Thoracic aorta (tissue), 2 donors: Measurements from ENCODE around the gene LTO1. TPM values are rescaled to one million over a fixed set of nuclear protein-coding genes. Genes with fewer than 3 reads are reported as not detected.
A peak's percentile ranks its signal among the peaks of the same experiment; 100 is the strongest.

Source experiments
- ATAC-seq: fragments of 150-250 bp; one replicate; pipeline ENCODE4 v1.8.0; 2017; ENCODE audit warnings: low read depth; ENCODE audit not compliant: insufficient number of reproducible peaks, low FRiP score
- DNase-seq: peaks from one replicate; pipeline ENCODE4 v3.0.0-alpha.2; 2020; ENCODE audit warnings: low spot score
- H3K27ac ChIP-seq, 2 donors: fragments of 200-600 bp; sonication (generic); 1 replicate in 1 of 2; 2 replicates in 1 of 2; pipeline ENCODE4 v1.5.1; 2016; ENCODE audit warnings: mild to moderate bottlenecking in 2 of 2, moderate library complexity in 2 of 2
- H3K27me3 ChIP-seq: fragments of 200-600 bp; sonication (generic); replicated peaks from 2 replicates; pipeline ENCODE4 v1.6.0; 2016; ENCODE audit warnings: mild to moderate bottlenecking; ENCODE audit not compliant: insufficient read depth
- H3K36me3 ChIP-seq: fragments of 200-600 bp; sonication (generic); one replicate; pipeline ENCODE4 v1.5.1; 2016
- H3K4me1 ChIP-seq, 2 donors: fragments of 200-600 bp; sonication (generic); 1 replicate in 1 of 2; 2 replicates in 1 of 2; pipeline versions ENCODE4 v1.5.1 to v1.6.0; 2016; ENCODE audit warnings: low read depth in 2 of 2, mild to moderate bottlenecking in 1 of 2; ENCODE audit not compliant: control insufficient read depth in 1 of 2
- H3K4me3 ChIP-seq: fragments of 200-600 bp; sonication (generic); 2 replicates; pipeline ENCODE4 v1.5.1; 2016; ENCODE audit warnings: mild to moderate bottlenecking
- H3K9me3 ChIP-seq: fragments of 200-600 bp; sonication (generic); 2 replicates; pipeline ENCODE4 v1.5.1; 2016
- total RNA-seq, 2 donors: library from RNA; depleted of rRNA; stranded (reverse); fragments of >200 nt; gene quantifications; one replicate each; pipeline versions ENCODE4 v1.1.0 to v1.2.3, GENCODE V29; 2016
- TF ChIP-seq, protein P1 (sequence below): fragments of 200-600 bp; sonication (generic); IDR thresholded peaks from one replicate; pipeline ENCODE4 v1.5.1; 2019; ENCODE audit warnings: antibody characterized with exemption

LTO1 gene
- total RNA-seq, 2 donors from 2014 or later = 23.6 to 43.5 TPM

DNA sequence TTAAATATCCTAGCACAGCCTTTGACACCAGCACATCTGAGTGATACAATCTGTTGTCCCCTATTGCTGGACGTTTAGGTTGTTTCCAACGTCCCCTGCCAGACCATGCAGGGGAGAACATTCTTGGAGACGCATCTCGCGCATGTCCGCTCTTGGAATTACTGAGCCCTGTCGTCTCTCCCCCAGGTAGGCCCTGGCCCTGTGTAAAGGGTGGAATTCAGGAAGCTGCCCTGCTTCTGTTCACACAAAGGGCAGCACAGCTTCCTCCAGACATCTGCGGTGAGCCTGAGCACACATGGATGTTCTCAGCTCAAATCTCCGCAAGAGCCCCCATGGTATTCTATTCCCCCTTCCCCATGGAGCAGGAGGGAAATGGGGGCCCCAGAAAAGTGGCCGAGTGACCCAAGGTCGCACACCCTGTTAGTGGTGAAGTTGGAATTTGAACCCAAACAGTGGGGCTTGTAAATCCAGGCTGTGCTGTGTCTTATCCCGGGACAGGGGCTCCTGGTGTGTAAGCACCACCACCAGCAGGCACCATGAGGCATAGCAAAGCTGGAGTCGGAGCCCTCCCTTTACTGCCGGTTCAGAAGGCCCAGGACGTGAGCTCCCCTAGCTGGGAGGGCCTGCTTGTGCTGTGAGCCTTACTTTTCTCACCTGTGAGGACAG lies 33.7 kb upstream of the LTO1 start:
- ATAC-seq = no peak
- TF ChIP-seq, protein P1, sequence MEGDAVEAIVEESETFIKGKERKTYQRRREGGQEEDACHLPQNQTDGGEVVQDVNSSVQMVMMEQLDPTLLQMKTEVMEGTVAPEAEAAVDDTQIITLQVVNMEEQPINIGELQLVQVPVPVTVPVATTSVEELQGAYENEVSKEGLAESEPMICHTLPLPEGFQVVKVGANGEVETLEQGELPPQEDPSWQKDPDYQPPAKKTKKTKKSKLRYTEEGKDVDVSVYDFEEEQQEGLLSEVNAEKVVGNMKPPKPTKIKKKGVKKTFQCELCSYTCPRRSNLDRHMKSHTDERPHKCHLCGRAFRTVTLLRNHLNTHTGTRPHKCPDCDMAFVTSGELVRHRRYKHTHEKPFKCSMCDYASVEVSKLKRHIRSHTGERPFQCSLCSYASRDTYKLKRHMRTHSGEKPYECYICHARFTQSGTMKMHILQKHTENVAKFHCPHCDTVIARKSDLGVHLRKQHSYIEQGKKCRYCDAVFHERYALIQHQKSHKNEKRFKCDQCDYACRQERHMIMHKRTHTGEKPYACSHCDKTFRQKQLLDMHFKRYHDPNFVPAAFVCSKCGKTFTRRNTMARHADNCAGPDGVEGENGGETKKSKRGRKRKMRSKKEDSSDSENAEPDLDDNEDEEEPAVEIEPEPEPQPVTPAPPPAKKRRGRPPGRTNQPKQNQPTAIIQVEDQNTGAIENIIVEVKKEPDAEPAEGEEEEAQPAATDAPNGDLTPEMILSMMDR = no peak

DNA sequence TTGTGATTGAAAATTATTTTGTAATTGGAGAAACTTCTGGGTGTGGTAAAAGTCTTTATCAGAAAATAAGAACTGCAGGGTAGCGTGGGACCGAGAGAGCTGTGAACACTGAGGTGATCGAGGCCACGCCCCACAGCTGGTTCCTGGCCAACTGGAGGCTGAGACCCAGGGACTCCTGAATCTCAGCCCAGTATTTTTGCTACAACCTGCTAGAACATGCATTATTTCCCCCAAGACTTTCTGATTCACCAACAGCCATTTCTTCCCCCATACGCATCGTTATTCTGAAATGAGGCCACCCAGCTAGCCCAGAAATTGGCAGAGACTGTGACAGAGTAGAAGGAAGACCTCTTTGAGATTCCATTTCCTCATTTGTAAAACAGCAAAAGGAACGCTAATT lies 32.0 kb upstream of the LTO1 start:
- Histone ChIP-seq H3K27ac (no peak overlapping the region), H3K9me3 (no peaks in the 10 kb centered on the region), H3K4me1 (peaks cover 4 to 14% of the 10 kb centered on the region in 2 donors), H3K36me3 (no peaks in the 10 kb centered on the region), H3K27me3 (peaks cover 8% of the 10 kb centered on the region), H3K4me3 (no peak overlapping the region)
- ATAC-seq = no peak
- TF ChIP-seq, protein P1 = no peak
- DNase-seq = no peak

More for the DNA sequence above, 33.7 kb upstream of the LTO1 start:
- H3K9me3 ChIP-seq = no peaks in the 10 kb centered on the region
- no peak for DNase-seq
- no peaks in the 10 kb centered on the region for H3K36me3 ChIP-seq
- no peak overlapping the region for H3K4me3 ChIP-seq
- no peaks in the 10 kb centered on the region for H3K27me3 ChIP-seq
- H3K4me1 ChIP-seq = peaks cover 4 to 7% of the 10 kb centered on the region in 2 donors
- no peak overlapping the region for H3K27ac ChIP-seq

DNA sequence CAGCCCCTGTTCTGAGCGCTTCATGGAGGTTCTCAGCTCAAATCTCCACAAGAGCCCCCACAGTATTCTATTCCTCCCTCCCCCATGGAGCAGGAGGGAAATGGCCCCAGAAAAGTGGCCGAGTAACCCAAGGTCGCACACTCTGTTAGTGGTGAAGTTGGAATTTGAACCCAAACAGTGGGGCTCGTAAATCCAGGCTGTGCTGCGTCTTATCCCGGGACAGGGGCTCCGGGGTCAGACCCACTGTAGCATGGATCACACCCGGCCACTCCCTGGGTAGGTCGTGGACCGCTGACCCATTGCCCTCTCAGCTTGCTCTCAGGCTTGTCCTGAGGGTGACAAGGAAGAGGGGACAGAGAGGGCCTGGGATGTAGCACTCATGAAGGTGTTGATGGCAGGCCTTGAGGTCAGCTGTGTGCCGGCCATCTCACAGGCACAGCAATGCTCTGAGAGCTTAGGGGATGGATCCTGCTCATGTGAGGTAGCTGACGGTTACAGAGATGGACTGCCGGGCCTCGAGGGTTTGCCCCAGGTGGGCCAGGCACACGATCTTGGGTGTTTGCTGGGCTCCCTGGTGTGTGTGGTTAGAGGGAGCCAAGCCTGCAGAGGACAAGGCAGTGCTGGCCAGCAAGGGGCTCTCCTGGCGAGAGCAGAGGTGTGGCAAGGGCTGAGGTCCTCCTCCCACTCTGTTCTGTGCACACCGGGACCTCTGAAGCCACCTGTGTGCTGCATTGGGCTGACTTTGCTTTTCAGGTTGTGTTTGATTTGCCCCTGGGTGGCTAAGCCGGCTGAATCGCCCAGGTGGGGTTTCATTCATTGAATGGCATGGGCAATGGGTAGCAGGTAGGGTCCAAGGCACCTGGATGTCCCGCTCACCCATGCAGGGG lies 31.0 kb upstream of the LTO1 start:
- Histone ChIP-seq H3K4me1 (peaks cover 4 to 15% of the 10 kb centered on the region in 2 donors), H3K36me3 (no peaks in the 10 kb centered on the region), H3K27me3 (peaks cover 15% of the 10 kb centered on the region), H3K27ac (no peak overlapping the region), H3K9me3 (no peaks in the 10 kb centered on the region), H3K4me3 (no peak overlapping the region)
- TF ChIP-seq, protein P1 = no peak
- ATAC-seq (no peak), DNase-seq (no peak)

DNA sequence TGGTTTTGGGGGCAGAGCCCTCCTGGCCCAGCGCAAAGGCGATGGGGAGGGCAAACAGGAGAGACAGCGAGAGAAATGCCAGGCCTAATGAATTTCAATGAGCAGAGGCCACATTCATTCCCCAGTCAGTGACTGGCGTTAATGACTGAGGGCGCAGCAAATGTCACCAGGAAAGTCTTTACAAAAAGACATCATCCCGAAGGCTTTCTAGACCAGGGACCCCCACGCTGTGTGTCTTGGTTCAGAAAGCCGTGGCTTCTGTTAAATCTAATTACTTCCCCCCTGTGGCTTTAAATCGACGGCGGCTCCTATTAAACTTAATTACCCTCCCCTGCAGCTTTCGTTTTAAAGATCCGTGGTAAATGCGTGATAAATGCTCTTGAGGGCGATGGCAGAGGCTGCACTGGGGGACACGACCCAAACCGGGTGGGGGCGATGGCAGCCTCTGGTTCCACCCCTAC lies 30.2 kb upstream of the LTO1 start:
- DNase-seq (no peak), ATAC-seq (no peak)
- H3K9me3 ChIP-seq = no peaks in the 10 kb centered on the region
- no peak overlapping the region for H3K4me3 ChIP-seq
- H3K27me3 ChIP-seq = peaks cover 15% of the 10 kb centered on the region
- TF ChIP-seq, protein P1 = no peak
- H3K36me3 ChIP-seq = no peaks in the 10 kb centered on the region
- no peak overlapping the region for H3K27ac ChIP-seq
- H3K4me1 ChIP-seq = peaks cover 4 to 15% of the 10 kb centered on the region in 2 donors

DNA sequence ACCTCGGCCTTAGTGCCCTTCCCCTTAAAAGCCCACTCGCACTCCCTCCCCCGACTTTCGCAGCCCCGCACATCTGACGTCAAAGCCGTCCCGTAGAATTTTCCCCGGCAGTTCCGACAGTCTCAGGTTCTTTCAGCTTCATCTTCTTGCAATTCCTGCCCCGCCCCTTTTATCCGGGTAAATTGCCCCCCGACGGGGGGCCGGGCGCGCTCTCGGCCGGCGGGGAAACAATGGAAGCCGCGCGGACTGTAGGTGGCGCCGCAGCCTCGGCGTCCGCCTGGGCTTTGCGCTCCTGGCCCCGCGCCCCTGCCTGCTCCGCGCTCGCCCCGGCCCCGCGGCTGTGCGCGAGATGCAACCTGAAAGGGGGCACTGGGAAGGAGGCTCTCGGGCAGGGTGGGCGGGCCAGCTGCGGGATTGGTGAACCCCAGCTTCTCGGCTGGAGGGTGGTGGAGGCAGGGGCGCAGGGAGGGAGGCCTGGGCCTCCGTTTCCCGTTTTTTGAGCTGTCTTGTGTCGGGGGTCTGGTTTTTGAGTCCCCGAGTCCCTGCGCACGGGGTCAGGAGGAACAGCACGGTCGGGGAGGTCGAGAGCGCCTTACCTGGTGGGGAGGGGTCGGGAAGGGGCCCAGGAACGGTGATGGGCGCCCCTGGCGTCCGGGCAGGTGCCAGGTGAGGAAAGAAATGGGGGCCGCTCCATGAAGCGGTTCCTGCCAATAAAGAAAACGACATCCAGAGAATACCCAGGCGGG lies 29.5 kb upstream of the LTO1 start:
- Histone ChIP-seq H3K4me3 (peak overlapping the region; percentile 44), H3K27ac (no peak overlapping the region), H3K36me3 (no peaks in the 10 kb centered on the region), H3K4me1 (peaks cover 4 to 15% of the 10 kb centered on the region in 2 donors), H3K9me3 (no peaks in the 10 kb centered on the region), H3K27me3 (peaks cover 15% of the 10 kb centered on the region)
- ATAC-seq (no peak), DNase-seq (no peak)
- TF ChIP-seq, protein P1 = peak; percentile 38
